Skeletal muscle tissue (tissue), 4 donors: ENCODE results near the gene BTBD18. TPM values are rescaled to one million over a fixed set of nuclear protein-coding genes. Genes with fewer than 3 reads are reported as not detected.

Source experiments
- H3K27ac ChIP-seq: one replicate; pipeline ENCODE4 v1.7.0; 2013; ENCODE audit warnings: mild to moderate bottlenecking, low read depth, low read length, inconsistent platforms
- H3K27me3 ChIP-seq, 3 donors: one replicate each; pipeline ENCODE4 v1.7.0; 2013; ENCODE audit warnings: low read length in 3 of 3; ENCODE audit not compliant: control insufficient read depth in 3 of 3, insufficient read depth in 3 of 3
- H3K36me3 ChIP-seq, 3 donors: one replicate each; pipeline ENCODE4 v1.7.0; 2013; ENCODE audit warnings: low read length in 3 of 3; ENCODE audit not compliant: control insufficient read depth in 3 of 3, insufficient read depth in 3 of 3
- H3K4me1 ChIP-seq, 3 donors: one replicate each; pipeline ENCODE4 v1.7.0; 2013; ENCODE audit warnings: low read length in 3 of 3, mild to moderate bottlenecking in 3 of 3; ENCODE audit not compliant: control insufficient read depth in 3 of 3, insufficient read depth in 3 of 3
- H3K4me3 ChIP-seq, 3 donors: one replicate each; pipeline ENCODE4 v1.7.0; 2013; ENCODE audit warnings: low read length in 3 of 3
- H3K9ac ChIP-seq, 3 donors: one replicate each; pipeline ENCODE4 v1.7.0; 2013; ENCODE audit warnings: low read length in 3 of 3, mild to moderate bottlenecking in 3 of 3, moderate library complexity in 2 of 3, low read depth in 1 of 3
- H3K9me3 ChIP-seq, 3 donors: one replicate each; pipeline ENCODE4 v1.7.0; 2013; ENCODE audit warnings: low read length in 3 of 3; ENCODE audit not compliant: control insufficient read depth in 3 of 3
- total RNA-seq: library from RNA; depleted of rRNA; stranded (reverse); fragments of >200 nt; gene quantifications from one replicate; pipeline ENCODE4 v1.2.3, GENCODE V29; 2014
- donor health status: Osteomylitis.

BTBD18 gene
- total RNA-seq, 1 donor from 2014 or later = not detected

DNA sequence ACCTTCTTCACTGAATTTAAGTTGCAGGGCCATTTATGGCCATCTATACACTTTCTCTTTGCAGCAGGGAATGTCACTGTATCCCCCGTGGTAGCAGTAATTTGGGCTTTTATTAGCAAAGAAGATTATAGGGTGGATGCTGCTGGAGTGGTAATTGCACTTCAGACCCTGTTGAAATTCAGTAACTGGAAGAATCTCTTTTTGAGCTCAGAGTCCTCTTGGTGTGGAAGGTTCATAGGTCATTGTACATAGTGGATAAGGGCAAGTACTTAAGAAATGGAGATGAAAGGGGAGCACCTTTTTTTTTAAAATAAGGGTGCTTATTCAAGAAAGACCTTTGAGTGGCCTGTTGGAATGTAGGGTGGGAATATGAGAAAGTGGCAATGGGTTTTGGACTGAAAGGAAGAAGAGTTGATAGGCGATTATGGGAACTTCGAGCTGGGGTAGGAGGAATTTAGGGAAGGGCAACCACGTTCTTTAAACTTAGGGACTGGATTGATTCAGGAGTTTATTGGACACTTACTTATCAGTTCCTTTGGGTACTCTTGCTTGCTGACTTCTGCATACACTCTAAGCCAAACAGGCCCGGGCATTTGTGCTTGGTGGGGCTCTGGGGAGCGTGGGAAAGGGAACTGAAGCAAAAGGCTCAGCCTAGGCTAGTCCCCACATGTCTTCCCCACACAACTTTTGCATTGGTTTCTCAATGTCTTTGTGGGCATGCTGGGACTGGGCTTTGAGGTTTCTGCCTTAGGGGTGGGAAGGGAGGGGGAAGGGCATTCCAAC, 36.5 kb upstream of the BTBD18 start:
- Histone ChIP-seq H3K27ac (no peak overlapping the region), H3K4me3 (no peak overlapping the region), H3K4me1 (peaks cover 12 to 40% (median 27%) of the 10 kb centered on the region in 3 donors), H3K36me3 (peaks cover 3 to 12% (median 8%) of the 10 kb centered on the region in 3 donors), H3K9ac (no peak overlapping the region), H3K27me3 (no peaks in the 10 kb centered on the region), H3K9me3 (no peaks in the 10 kb centered on the region)

DNA sequence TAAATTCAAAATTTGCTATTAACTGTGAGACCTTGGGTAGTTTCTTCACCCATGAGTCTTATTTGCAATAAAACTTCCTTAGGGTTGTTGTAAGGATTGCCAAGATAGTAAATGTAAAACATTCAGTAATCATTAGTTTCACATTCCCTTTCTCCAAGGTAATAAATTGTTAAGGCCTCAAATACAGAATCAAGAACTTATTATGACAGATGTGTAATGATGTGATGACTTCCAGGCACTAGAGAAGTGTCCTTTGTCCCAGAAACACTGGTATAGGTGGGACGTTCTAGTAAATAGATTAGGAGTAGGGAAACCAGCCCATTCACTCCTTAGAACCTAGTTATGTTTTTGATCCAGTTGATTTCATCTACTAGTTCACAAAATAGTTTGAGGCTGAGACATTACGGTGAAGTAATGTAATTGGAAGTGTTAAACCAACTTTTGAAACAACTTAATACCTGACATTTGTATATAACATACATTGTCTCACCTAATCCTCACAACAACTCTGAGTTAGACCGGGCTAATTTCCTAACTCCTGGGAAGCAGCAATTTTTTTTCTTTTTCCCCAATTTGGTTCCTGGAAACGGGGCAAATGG, 35.5 kb upstream of the BTBD18 start:
- Histone ChIP-seq H3K4me3 (no peak overlapping the region), H3K9me3 (no peaks in the 10 kb centered on the region), H3K27me3 (no peaks in the 10 kb centered on the region), H3K27ac (no peak overlapping the region), H3K36me3 (peaks cover 3 to 10% (median 8%) of the 10 kb centered on the region in 3 donors), H3K4me1 (peaks cover 11 to 35% (median 29%) of the 10 kb centered on the region in 3 donors), H3K9ac (no peak overlapping the region)

GRCh38 chr11:57786436-57786835, 34.8 kb upstream of the BTBD18 start:
- Histone ChIP-seq H3K36me3 (peaks cover 2 to 4% (median 2%) of the 10 kb centered on the region in 3 donors), H3K27me3 (no peaks in the 10 kb centered on the region), H3K9ac (no peak overlapping the region), H3K9me3 (no peaks in the 10 kb centered on the region), H3K4me3 (no peak overlapping the region), H3K27ac (no peak overlapping the region), H3K4me1 (peaks cover 13 to 33% (median 27%) of the 10 kb centered on the region in 3 donors)

GRCh38 chr11:57785072-57785471, 33.5 kb upstream of the BTBD18 start:
- no peak overlapping the region for H3K27ac ChIP-seq
- H3K4me1 ChIP-seq = peaks cover 25 to 41% (median 38%) of the 10 kb centered on the region in 3 donors
- H3K4me3 ChIP-seq = no peak overlapping the region
- peaks cover 0 to 2% (median 0%) of the 10 kb centered on the region in 3 donors for H3K36me3 ChIP-seq
- H3K27me3 ChIP-seq = no peaks in the 10 kb centered on the region
- peak overlapping the region in 1 of 3 donors; percentile 8 for H3K9ac ChIP-seq
- H3K9me3 ChIP-seq = no peaks in the 10 kb centered on the region

DNA sequence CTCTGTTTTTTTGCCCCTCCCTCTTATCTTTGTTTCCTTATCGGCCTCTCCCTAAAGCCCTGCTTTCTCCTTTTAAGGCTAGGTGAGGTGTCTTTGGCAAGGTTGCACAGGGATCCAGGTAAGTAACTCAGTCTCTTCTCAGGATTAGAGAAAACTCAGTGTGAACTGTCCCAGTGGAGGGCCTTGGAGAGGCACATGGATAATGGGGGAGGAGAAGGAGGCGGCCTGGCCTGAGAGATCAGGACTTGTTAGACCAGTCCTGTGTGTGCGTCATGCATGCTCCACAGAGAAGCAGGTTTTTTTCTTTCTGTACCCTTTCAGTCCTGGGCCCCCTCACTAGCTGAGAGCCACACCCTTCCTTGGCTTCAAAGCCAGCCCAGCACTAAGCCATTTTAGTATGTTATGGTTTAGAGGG, 29.9 kb upstream of the BTBD18 start:
- no peaks in the 10 kb centered on the region for H3K27me3 ChIP-seq
- H3K4me3 ChIP-seq = no peak overlapping the region
- no peaks in the 10 kb centered on the region for H3K9me3 ChIP-seq
- H3K9ac ChIP-seq = no peak overlapping the region
- H3K36me3 ChIP-seq = peaks cover 0 to 2% (median 0%) of the 10 kb centered on the region in 3 donors
- H3K27ac ChIP-seq = peak overlapping the region; percentile 5
- peaks cover 52 to 58% (median 56%) of the 10 kb centered on the region in 3 donors for H3K4me1 ChIP-seq

DNA sequence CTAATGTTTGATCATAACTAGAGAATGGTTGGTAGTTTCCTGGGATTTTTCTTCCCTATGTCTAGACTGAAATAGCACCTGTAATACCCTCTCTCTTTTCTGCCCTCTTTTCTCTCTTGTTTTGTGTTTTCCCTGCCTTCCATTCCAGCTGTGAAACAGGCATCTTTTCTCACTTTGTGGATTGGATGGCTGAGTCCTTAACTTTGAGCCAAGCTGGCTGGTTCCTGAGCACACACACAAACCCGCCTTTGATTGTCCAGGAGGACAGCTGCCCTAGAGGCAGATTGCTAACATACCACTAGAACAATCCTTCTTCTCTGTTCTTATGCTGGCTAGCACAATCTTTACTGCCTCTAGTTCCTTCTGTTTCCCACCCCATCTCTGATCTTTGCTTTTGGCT, 27.7 kb upstream of the BTBD18 start:
- peak overlapping the region in 1 of 3 donors; percentile 10 for H3K4me3 ChIP-seq
- H3K27me3 ChIP-seq = no peaks in the 10 kb centered on the region
- H3K9me3 ChIP-seq = no peaks in the 10 kb centered on the region
- H3K4me1 ChIP-seq = peaks cover 63 to 72% (median 64%) of the 10 kb centered on the region in 3 donors
- peaks cover 0 to 2% (median 0%) of the 10 kb centered on the region in 3 donors for H3K36me3 ChIP-seq
- H3K9ac ChIP-seq = peak overlapping the region in 2 of 3 donors; percentile 9 to 35
- peak overlapping the region; percentile 84 for H3K27ac ChIP-seq

- Histone ChIP-seq H3K27ac (peak overlapping the region; percentile 84), H3K9me3 (no peaks in the 10 kb centered on the region), H3K27me3 (no peaks in the 10 kb centered on the region), H3K4me3 (peak overlapping the region; percentile 3 to 57 (median 28)), H3K4me1 (peaks cover 63 to 74% (median 64%) of the 10 kb centered on the region in 3 donors), H3K36me3 (peaks cover 0 to 2% (median 0%) of the 10 kb centered on the region in 3 donors), H3K9ac (peak overlapping the region; percentile 35 to 69 (median 40))
Measured at GRCh38 chr11:57778318-57779037, 26.9 kb upstream of the BTBD18 start.

GRCh38 chr11:57777969-57778317, 26.3 kb upstream of the BTBD18 start:
- peak overlapping the region in 2 of 3 donors; percentile 40 to 69 for H3K9ac ChIP-seq
- peaks cover 64 to 77% (median 65%) of the 10 kb centered on the region in 3 donors for H3K4me1 ChIP-seq
- H3K27me3 ChIP-seq = no peaks in the 10 kb centered on the region
- H3K9me3 ChIP-seq = no peaks in the 10 kb centered on the region
- peak overlapping the region; percentile 28 to 57 (median 42) for H3K4me3 ChIP-seq
- peaks cover 0 to 2% (median 0%) of the 10 kb centered on the region in 3 donors for H3K36me3 ChIP-seq
- peak overlapping the region; percentile 84 for H3K27ac ChIP-seq

DNA sequence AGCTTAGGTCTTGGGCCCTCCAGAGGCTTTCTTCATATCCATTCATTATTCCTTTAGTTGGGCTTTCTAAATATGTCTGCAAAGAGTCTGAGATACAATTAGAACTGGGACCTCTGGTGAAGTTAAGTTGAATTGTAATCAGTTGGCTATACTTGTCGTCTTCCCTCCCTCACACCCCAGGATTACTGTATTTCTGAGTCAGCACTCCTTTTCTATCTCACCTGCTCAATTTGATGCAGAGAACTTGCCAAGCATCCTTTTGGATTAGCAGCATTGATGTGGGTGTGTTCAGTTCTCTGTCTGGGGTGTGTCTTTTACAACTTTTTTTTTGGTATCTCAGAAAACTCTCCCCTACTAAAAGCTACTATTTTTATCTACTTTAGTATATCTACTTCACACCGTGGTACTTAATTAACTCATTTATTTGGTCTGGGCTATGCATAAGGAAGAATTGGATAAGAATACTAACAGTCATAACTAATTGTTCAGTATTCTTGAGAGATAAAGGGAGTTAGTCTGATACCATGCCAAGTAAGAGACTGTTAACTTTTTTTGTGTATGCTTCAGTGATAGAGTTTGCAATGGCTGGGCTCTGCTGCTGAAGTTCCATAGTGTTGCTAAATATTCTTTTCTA, 25.1 kb upstream of the BTBD18 start:
- H3K4me3 ChIP-seq = peak overlapping the region in 1 of 3 donors; percentile 57
- H3K4me1 ChIP-seq = peaks cover 63 to 81% (median 67%) of the 10 kb centered on the region in 3 donors
- no peaks in the 10 kb centered on the region for H3K9me3 ChIP-seq
- peaks cover 0 to 2% (median 0%) of the 10 kb centered on the region in 3 donors for H3K36me3 ChIP-seq
- H3K27me3 ChIP-seq = no peaks in the 10 kb centered on the region
- H3K27ac ChIP-seq = peak overlapping the region; percentile 84
- no peak overlapping the region for H3K9ac ChIP-seq
